K562 (cell line): Measurements from ENCODE around the gene LRRC43.

Experiments
- DPF2 ChIP-seq: fragments of 450-650 bp; IDR thresholded peaks from 2 replicates; pipeline ENCODE4 v1.6.1; 2016
- HDAC8 ChIP-seq: fragments of 450-650 bp; IDR thresholded peaks from 2 replicates; pipeline ENCODE4 v1.6.1; 2016; ENCODE audit warnings: mild to moderate bottlenecking, missing genetic modification characterization, moderate library complexity, missing compliant biosample characterization
- LCOR ChIP-seq: sonication (generic); formaldehyde crosslinking; IDR thresholded peaks from 2 replicates; pipeline ENCODE4 v1.8.0; 2022; ENCODE audit warnings: mild to moderate bottlenecking, missing genetic modification reagents
- NRF1 ChIP-seq, 2 experiments: fragments of 450-650 bp; IDR thresholded peaks in 1 of 2; conservative IDR thresholded peaks in 1 of 2; 2 replicates each; pipeline ENCODE4 v1.6.1; 2014; ENCODE audit warnings: mild to moderate bottlenecking in 2 of 2
- PURB ChIP-seq: sonication (generic); formaldehyde crosslinking; IDR thresholded peaks from 2 replicates; pipeline ENCODE4 v1.9.0; 2021; ENCODE audit warnings: low read depth, mild to moderate bottlenecking, missing genetic modification reagents
- RAD51 ChIP-seq: fragments of 450-650 bp; IDR thresholded peaks from 2 replicates; pipeline ENCODE4 v1.7.1; 2016; ENCODE audit warnings: low read depth, mild to moderate bottlenecking, borderline replicate concordance
- TOE1 ChIP-seq, 2 experiments: fragments of 450-650 bp in 1 of 2; sonication (generic) in 1 of 2; formaldehyde crosslinking in 1 of 2; IDR thresholded peaks; 2 replicates each; pipeline versions ENCODE4 v1.7.1 to v1.8.0; 2016 to 2022; ENCODE audit warnings: borderline replicate concordance in 2 of 2, mild to moderate bottlenecking in 2 of 2, antibody characterized with exemption in 1 of 2, inconsistent platforms in 1 of 2, low read depth in 1 of 2, missing genetic modification reagents in 1 of 2, moderate library complexity in 1 of 2
- ZNF76 ChIP-seq: fragments of 250-450 bp; sonication (Bioruptor Pico); IDR thresholded peaks from 2 replicates; pipeline ENCODE4 v1.4.0; 2020; ENCODE audit warnings: mild to moderate bottlenecking, moderate library complexity, borderline replicate concordance
- TF ChIP-seq, protein P1 (sequence below): sonication (generic); formaldehyde crosslinking; IDR thresholded peaks from 2 replicates; pipeline ENCODE4 v1.5.0; 2020; ENCODE audit warnings: missing genetic modification reagents
- TF ChIP-seq, protein P2 (sequence below): conservative IDR thresholded peaks from 2 replicates; pipeline ENCODE4 v1.6.1; 2011; ENCODE audit warnings: low read depth, mild to moderate bottlenecking, low read length; ENCODE audit not compliant: control insufficient read depth

GRCh38 chr12:122148657-122149056 is 34.3 kb upstream of the LRRC43 start:
- no peak for TF ChIP-seq NRF1 (conservative IDR thresholded peaks at IDR 0.05 in 1 of 2, IDR thresholded peaks at IDR 0.05 in 1 of 2)
- TF ChIP-seq, protein P1, sequence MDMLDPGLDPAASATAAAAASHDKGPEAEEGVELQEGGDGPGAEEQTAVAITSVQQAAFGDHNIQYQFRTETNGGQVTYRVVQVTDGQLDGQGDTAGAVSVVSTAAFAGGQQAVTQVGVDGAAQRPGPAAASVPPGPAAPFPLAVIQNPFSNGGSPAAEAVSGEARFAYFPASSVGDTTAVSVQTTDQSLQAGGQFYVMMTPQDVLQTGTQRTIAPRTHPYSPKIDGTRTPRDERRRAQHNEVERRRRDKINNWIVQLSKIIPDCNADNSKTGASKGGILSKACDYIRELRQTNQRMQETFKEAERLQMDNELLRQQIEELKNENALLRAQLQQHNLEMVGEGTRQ (CRISPR knock-in tag) = no peak
- TF ChIP-seq ZNF76 = no peak
- no peak for TF ChIP-seq TOE1 (IDR thresholded peaks at IDR 0.05; ENCODE audit: borderline replicate concordance)
- no peak for TF ChIP-seq TOE1 (CRISPR knock-in tag; IDR thresholded peaks at IDR 0.05; ENCODE audit: borderline replicate concordance, low read depth)
- no peak for TF ChIP-seq HDAC8 (tag)
- TF ChIP-seq PURB (CRISPR knock-in tag) = no peak
- no peak for TF ChIP-seq DPF2
- no peak for TF ChIP-seq RAD51
- TF ChIP-seq, protein P2, sequence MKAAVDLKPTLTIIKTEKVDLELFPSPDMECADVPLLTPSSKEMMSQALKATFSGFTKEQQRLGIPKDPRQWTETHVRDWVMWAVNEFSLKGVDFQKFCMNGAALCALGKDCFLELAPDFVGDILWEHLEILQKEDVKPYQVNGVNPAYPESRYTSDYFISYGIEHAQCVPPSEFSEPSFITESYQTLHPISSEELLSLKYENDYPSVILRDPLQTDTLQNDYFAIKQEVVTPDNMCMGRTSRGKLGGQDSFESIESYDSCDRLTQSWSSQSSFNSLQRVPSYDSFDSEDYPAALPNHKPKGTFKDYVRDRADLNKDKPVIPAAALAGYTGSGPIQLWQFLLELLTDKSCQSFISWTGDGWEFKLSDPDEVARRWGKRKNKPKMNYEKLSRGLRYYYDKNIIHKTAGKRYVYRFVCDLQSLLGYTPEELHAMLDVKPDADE = no peak
- no peak for TF ChIP-seq LCOR (CRISPR knock-in tag)
